Stimulated activated CD8-positive, alpha-beta memory T cell treated with anti-CD3 and anti-CD28 coated beads, Interleukin-7, amount 100 ng/mL, for 48 hours (primary cell): ENCODE results near the gene ETV3.
A peak's percentile ranks its signal among the peaks of the same experiment; 100 is the strongest.
"Not testable (repeated sequence)": the region's sequence is repeated elsewhere in the genome, so short reads cannot be mapped to it uniquely, and the experiment has no call there.

Experiments
- DNase-seq, 2 donors: peaks; one replicate each; pipeline ENCODE4 v3.0.0-alpha.2; 2020; ENCODE audit warnings: low read depth in 1 of 2; ENCODE audit errors: extremely low read depth in 1 of 2

The ETV3 gene

GRCh38 chr1:157138220-157139051 is at the start of gene ETV3:
Gene ETV3, minus strand, starts transcription at chr1:157138395. Its CDS starts 2,043 bp downstream, at chr1:157136352.
- DNase-seq = peak; percentile 79 to 85

- no peak for DNase-seq
Measured at GRCh38 chr1:157186281-157186992, 48.2 kb upstream of the ETV3 start.

GRCh38 chr1:157183870-157184269 is 45.7 kb upstream of the ETV3 start:
- DNase-seq = no peak

GRCh38 chr1:157182371-157182770 is 44.2 kb upstream of the ETV3 start:
- DNase-seq = not testable (repeated sequence)

- DNase-seq = no peak
Measured at GRCh38 chr1:157181790-157182189, 43.6 kb upstream of the ETV3 start.

GRCh38 chr1:157181258-157181657 is 43.1 kb upstream of the ETV3 start:
- no peak for DNase-seq

- no peak for DNase-seq
Measured at GRCh38 chr1:157178490-157178889, 40.3 kb upstream of the ETV3 start.

- DNase-seq = no peak
Measured at GRCh38 chr1:157177733-157178394, 39.7 kb upstream of the ETV3 start.

GRCh38 chr1:157176591-157177121 is 38.5 kb upstream of the ETV3 start:
- no peak for DNase-seq

- DNase-seq = no peak
Measured at GRCh38 chr1:157176016-157176415, 37.8 kb upstream of the ETV3 start.

GRCh38 chr1:157173900-157174410 is 35.8 kb upstream of the ETV3 start:
- no peak for DNase-seq

- not testable (repeated sequence) for DNase-seq
Measured at GRCh38 chr1:157173241-157173640, 35.0 kb upstream of the ETV3 start.

GRCh38 chr1:157172591-157172990 is 34.4 kb upstream of the ETV3 start:
- DNase-seq = not testable (repeated sequence)

- DNase-seq = not testable (repeated sequence)
Measured at GRCh38 chr1:157171903-157172503, 33.8 kb upstream of the ETV3 start.

GRCh38 chr1:157170677-157171515 is 32.7 kb upstream of the ETV3 start:
- peak in 1 of 2 donors; percentile 20 for DNase-seq

- DNase-seq = no peak
Measured at GRCh38 chr1:157168015-157168414, 29.8 kb upstream of the ETV3 start.

- no peak for DNase-seq
Measured at GRCh38 chr1:157167437-157167836, 29.2 kb upstream of the ETV3 start.

- no peak for DNase-seq
Measured at GRCh38 chr1:157166590-157166989, 28.4 kb upstream of the ETV3 start.

- DNase-seq = peak; percentile 46 to 50
Measured at GRCh38 chr1:157163273-157164127, 25.3 kb upstream of the ETV3 start.
